Renal cortical epithelial cell (primary cell): ENCODE data around the gene CDKN2C. TPM values are rescaled to one million over a fixed set of nuclear protein-coding genes. Genes with fewer than 3 reads are reported as not detected.

ENCODE experiments used
- DNase-seq: peaks from one replicate; pipeline ENCODE4 v3.0.0-alpha.2; 2011; ENCODE audit warnings: low read depth
- total RNA-seq: library from RNA; depleted of rRNA; stranded (reverse); fragments of >200 nt; gene quantifications from 2 replicates; pipeline ENCODE4 v1.2.3, GENCODE V29; 2014

CDKN2C gene
- total RNA-seq, 1 donor from 2014 or later = 6.7 TPM

DNA sequence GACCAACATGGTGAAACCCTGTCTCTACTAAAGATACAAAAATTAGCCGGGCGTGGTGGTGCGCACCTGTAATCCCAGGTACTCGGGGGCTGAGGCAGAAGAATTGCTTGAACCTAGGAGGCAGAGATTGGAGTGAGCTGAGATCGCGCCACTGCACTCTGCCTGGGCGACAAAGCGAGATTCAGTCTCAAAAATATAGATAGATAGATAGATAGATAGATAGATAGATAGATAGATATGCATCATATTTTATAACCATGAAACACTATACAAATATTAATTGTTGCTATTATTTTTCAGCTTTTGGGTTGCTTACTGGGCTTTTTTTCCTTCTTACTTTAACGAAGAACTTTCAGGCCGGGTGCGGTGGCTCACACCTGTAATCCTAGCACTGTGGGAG lies 5.2 kb upstream of the CDKN2C start:
- no peak for DNase-seq

DNA sequence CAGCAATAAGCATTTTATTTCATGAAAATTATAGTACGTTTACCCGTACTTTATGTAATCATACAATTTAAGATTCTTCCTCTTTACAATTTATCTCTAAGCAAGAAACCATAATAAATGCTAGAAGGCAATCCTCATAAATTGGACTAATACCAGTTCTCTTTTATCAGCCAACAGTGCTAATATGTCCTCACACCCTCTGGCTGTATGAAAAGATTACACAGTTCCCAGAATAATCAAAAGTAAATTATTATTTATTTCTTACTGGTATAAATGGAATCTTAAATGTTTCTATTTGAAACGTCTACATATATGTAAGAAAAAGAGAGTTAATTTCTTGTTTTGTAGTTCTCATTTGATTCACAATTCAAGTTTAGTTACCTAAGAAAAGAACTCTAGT lies 3.1 kb upstream of the CDKN2C start:
- no peak for DNase-seq

DNA sequence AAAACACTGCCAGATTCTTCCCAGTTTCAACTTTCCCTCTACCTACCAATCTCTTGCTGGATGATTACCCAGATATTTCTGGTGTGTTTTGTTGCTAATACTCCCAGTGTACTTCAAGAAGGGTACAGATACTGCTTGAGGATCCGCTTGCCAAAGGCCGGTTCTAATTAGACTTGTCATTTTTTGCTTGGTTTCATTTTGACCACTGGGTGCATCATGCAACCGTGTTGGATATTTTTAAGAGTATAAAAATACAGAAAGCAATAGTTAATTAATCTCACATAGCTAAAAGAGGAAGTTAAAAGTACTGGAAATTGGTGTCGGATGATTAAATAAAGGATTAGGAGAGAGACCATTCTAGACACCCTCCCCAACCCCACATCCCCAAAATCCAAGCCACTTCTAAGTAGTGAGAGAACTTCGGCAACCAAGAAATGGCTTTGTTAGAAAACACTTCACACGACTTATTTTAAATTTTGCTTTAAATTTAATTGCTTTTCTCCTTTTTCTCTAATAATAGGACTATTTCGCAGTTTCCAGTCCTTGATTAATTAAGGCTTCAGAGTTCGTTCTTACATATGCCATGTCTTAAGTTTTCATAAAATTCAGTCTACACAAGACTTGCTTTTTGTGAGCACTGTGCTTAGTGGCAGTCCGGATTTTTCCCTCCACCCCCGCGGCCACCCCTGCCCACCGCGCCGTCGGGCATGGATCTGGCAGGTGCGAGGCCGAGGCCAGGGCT lies 2.5 kb upstream of the CDKN2C start:
- DNase-seq = no peak

DNA sequence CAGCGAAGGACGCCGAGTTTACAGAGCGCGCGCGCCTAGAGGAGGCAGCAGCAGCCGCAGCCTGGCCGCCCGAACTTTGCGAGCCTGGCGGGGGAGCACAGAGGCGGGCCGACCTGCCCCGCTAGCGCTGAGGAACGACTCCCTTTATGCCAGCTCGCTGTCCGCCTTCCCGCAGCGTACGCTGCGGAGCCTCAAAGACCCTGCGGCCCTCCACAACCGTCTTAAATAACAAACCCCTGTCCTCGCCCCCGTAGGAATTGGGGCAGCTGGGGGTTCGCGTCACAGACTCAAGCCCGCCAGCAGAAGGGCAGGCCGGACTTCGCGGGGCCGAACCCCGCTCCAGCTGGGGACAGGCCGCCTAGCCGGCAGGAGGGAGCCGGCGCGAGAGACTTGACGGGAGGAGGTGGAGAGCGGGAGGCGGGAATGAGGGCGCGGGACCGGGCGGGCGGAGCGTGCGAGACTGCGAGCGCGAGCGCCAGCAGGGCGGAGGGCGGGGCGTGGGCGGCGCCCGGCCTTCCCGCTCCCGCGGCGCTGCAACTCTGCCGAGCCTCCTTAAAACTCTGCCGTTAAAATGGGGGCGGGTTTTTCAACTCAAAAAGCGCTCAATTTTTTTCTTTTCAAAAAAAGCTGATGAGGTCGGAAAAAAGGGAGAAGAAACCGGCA lies 1.8 kb upstream of the CDKN2C start:
- peak; percentile 74 for DNase-seq

DNA sequence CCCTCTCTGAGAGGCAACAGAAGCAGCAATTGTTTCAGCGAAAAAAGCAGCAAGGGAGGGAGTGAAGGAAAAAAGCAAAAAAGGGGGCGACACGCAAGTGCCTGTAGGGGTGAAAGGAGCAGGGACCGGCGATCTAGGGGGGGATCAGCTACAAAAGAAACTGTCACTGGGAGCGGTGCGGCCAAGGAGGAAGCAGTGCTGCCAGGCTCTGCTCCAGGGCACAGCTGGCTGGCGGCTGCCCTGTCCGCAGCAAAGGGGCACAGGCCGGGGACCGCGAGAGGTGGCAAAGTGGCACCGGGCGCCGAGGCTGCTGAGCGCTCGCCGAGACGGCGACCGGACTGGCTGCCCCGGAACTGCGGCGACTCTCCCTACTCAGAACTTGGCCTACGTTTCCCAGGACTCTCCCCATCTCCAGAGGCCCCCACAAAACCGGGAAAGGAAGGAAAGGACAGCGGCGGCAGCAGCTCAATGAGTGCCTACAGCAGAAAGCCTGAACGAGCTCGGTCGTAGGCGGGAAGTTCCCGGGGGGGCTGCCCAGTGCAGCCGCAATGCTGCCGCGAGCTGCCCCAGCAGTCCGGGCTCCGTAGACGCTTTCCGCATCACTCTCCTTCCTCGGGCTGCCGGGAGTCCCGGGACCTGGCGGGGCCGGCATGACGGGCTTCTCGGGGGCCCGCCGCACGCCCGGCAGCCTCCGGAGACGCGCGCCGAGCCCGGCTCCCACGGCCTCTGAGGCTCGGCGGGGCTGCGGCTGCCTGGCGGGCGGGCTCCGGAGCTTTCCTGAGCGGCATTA lies 1.0 kb upstream of the CDKN2C start:
- DNase-seq = no peak

DNA sequence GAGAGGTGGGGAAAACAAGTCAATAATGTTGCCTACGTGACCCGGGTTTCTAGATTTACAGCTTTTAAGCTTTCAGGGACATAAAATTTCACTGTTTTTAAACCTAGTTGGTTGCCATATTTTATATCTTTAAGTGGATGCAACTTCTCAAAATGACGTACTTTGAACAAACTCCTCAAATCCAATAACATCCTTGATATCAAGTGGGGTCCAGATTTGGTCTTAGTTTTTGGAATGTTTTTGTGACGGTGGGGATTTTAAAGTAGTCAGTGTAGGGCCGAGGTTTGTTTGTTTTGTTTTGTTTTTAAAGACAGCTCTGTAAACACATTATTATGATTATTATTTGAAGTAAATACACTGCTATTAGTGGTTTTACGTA lies 453 bp downstream of the CDKN2C start:
- no peak for DNase-seq

DNA sequence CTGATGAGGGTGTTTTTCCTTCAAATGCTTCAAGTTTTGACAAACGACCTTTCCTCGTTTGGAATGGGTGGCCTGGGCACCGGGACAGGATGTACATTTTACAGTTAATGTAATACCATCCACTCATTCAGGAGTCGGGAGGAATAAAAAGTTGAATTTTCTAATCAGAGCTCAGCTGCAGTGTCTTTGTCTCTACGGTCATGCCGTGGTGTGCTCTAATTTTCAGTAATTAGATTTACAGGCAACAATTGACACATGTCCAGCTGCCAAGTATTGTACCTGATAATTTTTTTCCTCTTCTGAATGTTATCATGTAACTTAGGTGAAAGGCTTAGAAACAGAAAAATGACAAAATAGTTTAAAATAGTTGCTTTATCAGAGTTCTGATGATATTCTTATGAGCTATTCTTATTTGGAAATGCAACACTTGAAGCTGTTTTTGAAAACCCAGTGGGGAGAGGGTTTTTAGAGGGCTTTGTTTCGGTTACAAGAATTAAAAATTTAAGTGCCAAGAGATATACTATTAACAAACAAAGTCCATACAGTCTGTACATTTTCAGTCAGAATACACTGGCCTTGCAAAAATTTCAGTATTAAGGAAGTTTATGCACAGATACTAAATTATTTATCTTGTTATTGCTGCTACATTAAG lies 1.0 kb downstream of the CDKN2C start:
- DNase-seq = no peak

DNA sequence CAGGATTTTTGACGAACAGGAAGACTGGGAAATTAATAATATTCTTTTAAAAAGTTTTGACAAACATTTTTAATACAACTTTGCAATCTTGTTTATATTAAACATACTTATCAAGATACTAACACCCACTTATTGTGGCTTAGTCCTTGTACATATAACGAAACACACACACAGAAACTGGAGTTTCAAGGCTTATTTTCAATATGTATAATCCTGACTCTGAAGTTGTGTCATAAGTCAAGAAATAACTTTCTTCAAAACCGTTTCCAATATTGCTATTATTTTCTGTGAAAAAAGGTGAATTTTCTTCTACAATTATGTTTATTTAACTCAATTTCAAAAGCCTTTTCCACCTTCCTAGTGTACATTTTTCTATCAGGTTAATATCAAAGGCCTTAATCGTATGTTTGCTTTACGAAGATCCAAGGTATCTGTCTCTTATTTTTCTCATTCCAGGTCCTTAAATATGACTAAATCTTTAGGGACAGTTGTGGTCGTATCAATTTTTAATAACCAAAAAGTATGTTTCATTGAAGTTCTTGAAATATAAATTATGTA lies 1.8 kb downstream of the CDKN2C start:
- no peak for DNase-seq

DNA sequence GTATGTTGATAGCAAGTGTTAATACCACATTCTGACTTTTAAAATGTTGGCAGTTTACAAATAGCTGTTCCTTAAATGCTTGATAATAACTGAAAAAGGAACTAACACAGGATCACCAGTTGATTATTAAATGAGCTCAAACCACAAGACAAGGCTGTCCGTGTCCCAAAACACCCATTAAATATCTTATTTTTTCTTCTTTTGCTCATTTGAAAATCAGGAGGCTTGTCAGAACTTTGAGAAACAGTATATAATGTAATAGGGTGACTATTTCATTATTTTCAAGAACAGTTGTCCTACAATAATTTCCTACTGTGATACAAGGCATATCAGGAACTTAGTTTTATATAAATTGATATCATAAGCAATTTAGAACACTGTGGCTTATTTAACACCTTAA lies 2.7 kb downstream of the CDKN2C start:
- no peak for DNase-seq

DNA sequence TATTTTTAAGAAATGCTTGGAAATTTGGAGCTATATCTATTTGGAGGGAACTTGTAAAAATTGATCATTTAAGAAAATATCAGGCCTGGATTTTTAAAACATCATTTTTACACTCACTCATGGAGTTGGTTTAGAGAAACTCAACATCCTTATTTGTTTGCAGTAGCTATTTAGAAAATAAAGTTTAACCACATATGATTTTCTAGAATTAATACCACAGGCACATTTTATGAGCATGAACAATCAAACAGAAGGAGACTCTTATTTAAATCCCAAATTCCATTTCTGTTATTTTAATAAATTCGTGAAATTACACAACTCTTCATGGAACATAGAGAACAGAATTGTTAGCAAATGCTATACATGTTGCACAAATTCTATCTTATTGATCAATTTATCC lies 3.2 kb downstream of the CDKN2C start:
- no peak for DNase-seq

DNA sequence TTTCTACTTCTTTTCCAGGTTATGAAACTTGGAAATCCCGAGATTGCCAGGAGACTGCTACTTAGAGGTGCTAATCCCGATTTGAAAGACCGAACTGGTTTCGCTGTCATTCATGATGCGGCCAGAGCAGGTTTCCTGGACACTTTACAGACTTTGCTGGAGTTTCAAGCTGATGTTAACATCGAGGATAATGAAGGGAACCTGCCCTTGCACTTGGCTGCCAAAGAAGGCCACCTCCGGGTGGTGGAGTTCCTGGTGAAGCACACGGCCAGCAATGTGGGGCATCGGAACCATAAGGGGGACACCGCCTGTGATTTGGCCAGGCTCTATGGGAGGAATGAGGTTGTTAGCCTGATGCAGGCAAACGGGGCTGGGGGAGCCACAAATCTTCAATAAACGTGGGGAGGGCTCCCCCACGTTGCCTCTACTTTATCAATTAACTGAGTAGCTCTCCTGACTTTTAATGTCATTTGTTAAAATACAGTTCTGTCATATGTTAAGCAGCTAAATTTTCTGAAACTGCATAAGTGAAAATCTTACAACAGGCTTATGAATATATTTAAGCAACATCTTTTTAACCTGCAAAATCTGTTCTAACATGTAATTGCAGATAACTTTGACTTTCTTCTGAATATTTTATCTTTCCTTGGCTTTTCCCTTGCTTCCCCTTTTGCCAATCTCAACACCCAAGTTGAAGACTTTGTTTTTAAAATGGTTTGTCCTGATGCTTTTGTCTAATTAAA lies 4.0 kb downstream of the CDKN2C start:
- no peak for DNase-seq

DNA sequence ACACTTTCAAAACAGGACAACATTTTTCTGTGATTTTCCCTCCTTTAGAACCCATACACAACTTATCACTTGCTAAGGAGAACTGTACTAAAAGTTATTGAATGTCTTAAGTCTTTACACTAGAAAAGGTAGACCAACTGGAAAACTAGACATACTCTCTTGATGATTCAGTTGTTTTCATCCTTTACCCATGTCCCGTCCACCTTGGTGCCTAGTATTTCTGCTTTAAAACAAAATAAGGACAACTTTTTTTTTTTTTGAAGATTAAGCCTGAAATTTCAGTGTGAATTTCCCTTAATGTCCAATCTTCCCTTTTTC lies 4.5 kb downstream of the CDKN2C start:
- no peak for DNase-seq

DNA sequence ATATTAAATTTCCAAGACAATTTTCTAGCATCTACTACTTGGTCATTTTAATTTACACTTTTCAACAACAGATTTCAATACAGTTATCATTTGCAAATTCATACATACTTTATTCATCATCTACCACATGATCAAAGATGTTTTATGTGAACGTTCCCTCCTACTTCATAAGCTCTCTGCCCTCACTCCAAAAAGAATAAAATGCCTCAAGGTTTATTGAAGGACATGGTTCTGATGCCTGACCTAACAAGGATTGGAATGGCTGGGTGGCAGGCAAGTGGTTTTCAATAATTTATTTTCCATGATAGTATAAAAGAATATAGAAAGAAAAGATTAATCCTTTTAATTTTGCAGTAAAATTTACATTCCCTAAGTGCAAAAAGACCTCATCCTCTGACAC lies 5.4 kb downstream of the CDKN2C start:
- no peak for DNase-seq

DNA sequence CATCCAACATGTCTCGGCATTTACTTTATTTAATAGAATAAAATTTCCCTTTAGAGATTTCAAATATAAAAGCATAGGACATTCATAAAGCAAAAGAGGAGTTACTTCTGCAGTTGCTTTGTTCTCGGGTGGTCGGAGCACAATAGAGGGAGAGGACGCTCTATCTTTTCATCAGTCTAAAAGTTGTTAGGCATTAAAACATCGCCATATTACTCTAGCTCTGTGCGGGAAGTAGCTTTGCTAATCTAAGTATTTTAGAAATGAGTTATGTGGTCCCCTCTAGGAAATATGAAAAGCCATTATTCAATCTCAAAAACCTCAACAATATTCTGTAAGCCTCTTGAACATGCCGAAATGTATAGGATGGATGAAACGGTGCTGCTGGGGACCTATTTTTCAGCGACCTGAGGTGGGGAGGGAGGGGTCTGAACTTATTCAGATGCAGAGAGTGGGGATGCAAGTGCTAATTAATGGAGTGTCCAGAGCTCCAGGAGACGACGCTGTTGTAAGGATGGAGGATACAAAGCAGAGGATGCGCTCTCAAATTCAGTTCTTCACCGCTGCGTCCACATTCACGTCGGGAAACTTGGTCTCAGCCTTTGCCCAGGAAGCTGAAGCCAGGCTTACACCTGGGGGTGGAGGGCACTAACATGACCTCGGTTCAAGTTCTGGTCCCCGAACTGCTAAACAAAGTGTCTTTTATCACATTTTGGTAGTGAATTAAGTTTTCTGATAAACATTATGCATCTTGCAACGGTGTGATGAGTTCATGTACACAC lies 6.3 kb downstream of the CDKN2C start:
- no peak for DNase-seq

DNA sequence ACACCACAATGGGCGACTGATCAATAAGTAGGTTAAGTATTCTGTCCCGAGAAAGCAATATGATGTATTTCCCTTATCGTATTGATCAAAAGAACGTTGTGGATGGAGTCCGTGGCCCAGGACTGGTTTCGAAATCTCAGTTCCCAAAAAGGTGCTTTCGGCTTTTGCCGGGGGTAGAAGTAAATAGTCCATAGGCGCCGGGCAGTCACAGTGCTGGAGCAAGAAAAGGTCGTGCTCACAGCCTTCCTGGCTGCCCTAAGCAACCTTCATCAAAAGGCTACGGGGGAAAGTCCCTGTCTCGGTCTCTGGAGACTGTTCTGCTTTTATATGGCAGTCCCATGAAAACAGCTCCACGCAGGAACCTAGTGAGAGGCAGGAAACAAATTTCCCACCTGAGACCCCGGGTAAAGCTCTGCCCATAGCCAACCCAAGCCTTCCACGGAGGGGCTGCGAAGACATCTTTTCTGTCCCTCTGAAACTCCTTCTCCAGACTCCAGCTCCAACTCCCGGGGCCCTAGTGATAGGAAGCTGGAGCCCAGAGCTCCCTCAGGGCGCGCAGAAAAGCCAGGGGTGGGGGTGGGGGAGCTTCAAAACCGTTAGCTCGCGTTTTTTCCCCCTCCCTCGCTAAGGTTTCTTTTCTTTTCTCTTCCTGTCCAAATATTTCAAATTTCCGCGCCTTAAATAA lies 7.0 kb downstream of the CDKN2C start:
- no peak for DNase-seq

DNA sequence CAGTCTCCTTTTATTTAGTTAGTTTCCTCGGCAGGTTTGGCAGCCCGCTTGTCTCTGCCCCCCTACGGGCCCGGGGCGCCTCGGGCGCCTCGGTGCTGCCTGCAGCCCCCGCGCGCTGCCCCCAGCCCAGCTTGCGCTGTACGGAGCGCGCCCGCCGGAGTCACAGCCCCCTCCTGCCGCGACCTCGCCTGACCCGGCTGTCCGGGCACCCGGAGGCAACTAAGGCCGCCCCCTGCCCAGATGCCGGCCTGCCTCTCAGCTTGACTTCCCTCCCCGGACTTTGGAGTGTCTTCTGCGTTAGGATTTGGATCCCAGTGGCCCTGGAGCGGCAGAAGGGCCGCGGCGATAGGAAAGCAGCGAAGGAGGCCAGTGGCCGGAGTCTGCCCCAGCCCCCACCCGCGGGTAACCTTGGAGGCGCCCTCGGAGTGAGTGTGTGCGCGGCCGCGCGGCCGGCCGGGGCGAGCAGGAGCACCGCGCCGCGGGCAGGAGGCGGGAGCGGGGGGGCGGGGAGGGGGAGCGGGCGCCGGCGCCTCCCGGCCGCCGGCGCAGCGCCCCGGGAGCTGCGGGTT lies 7.6 kb downstream of the CDKN2C start:
- no peak for DNase-seq

DNA sequence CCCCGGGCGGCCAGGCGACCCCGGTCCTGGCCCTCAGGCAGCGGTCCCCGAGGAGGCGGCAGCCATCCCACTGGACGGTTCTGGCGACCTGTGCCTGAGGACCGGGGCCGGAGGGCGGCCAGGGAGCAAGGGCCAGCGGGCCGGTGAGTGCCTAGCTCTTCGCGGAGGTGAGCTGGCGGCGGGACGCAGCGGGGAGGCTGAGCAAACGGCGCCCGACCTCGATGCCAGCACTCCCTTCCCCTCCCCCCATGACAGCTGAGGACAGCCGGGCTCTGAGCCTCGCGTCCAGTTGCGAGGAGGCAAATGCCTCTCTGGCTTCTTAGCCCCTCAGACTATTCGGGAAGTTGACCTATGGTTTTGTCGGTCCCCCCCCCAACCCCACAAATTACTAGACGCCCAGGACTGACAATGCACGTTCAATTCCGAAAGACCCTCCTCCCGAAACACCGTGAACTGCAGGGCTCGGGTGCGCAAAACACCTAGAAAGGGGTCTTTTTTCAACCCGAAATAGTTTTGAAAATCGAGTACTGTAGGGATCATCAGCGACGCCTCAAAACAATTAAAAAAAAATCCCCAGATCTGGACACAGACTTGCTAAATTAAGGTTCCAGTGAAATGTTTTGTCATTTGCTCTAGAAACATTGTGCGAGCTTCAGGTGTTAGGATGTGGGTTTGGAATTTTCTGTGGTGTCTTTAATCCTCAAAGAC lies 8.3 kb downstream of the CDKN2C start:
- no peak for DNase-seq

DNA sequence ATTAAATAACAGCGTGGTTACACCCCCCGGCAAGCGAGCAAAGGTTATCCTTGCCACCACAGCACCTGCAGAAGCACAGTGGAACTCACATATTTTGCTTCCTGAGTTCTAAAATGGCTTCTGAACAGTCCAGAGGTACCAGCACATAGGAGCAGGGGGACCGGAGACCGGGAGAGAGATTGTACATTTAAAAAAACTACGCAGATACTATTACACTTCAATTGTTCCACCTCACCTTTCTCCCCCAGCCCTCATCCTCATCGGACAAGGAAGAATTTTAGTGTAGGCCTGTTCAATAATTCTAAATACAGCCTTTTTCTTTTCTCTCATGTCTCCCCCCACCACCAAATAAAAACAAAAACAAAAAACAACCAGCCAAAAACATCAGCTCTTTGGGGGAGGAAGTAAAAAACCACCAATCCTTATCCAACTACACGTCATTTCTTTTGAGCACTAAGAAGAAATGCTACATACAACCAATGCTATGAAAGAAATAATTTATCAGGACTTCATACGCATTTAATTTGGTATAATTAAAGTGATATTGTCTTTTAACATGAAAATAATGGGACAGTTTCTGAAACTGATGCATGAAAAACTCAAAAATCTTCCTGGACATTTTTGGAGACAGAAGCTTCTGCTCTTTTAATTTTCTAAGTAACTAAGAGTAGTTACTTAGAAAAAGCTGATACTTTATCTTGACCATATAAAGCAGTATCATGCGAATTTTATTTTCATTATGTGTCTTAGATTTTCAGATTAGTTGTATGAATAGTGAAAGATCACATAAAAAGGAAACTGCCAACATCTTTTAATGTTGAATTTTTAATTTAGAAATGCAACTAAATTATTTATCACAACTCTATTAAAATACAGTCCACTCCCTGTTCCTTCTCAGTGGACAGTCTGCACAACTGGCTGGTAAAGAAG lies 9.1 kb downstream of the CDKN2C start:
- no peak for DNase-seq
